ENCODE measurements around the gene SYT6. TPM values are rescaled to one million over a fixed set of nuclear protein-coding genes. Genes with fewer than 3 reads are reported as not detected.

SYT6 gene
- total RNA-seq, 1 donor from 2014 or later = not detected

GRCh38 chr1:114144016-114144415, 9.7 kb downstream of the SYT6 start:
- H3K36me3 ChIP-seq (ENCODE audit: control insufficient read depth, insufficient read depth, low read length) = no peaks in the 10 kb centered on the region
- H3K4me3 ChIP-seq (ENCODE audit: low read depth, low read length) = no peak overlapping the region
- no peak for DNase-seq (ENCODE audit: low read depth)
- TF ChIP-seq CTCF (IDR thresholded peaks at IDR 0.05; ENCODE audit: insufficient read depth, low read length, poor library complexity, severe bottlenecking) = no peak
- H3K27me3 ChIP-seq (ENCODE audit: control insufficient read depth, insufficient read depth, low read length) = peaks cover 6% of the 10 kb centered on the region

DNA sequence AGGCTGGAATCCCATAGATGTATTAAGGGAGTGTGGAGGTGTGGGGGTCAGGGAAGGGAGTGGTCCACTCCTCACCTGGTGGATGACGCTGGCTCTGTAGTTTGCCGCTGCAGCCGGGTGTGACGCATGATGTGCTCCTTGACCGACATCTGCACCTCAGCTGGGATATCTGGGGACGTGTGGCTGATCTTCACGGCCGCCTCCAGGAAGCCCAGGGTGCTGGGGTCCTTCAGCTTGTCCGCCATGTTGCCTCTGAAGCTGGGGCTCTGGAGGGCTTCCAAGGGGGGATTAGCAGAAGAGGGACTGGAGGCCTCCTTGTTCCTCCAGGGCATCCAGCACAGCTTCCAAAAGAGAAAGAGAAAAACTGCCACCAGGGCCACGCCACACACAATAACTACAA, 14.1 kb downstream of the SYT6 start:
- DNase-seq (ENCODE audit: low read depth) = no peak
- no peak for TF ChIP-seq CTCF (IDR thresholded peaks at IDR 0.05; ENCODE audit: insufficient read depth, low read length, poor library complexity, severe bottlenecking)
- H3K4me3 ChIP-seq (ENCODE audit: low read depth, low read length) = no peak overlapping the region
- peaks cover 3% of the 10 kb centered on the region for H3K27me3 ChIP-seq (ENCODE audit: control insufficient read depth, insufficient read depth, low read length)
- H3K36me3 ChIP-seq (ENCODE audit: control insufficient read depth, insufficient read depth, low read length) = no peaks in the 10 kb centered on the region

DNA sequence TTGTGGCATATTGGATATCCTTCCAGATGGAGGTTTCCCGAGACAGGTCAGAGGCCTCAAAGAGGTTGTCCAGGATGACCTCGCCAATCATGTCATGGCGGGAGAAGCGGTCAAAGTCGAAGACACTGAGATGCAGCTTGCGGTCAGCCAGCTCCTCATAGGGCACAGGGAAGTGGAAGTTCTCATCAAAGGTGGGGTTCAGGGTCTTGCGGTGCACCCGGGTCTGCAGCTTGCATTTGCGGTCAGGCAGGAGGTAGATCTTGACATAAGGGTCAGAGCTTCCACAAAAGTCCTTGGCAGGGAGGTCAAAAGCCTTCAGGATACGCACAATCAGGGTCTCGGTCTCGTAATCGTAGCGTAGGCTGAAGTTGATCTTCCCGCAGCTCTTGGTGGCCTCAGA, 16.2 kb downstream of the SYT6 start:
- Histone ChIP-seq H3K4me3 (ENCODE audit: low read depth, low read length) (no peak overlapping the region), H3K36me3 (ENCODE audit: control insufficient read depth, insufficient read depth, low read length) (no peaks in the 10 kb centered on the region)
- TF ChIP-seq CTCF (IDR thresholded peaks at IDR 0.05; ENCODE audit: insufficient read depth, low read length, poor library complexity, severe bottlenecking) = no peak

GRCh38 chr1:114135786-114136185, 17.9 kb downstream of the SYT6 start:
- Histone ChIP-seq H3K27me3 (ENCODE audit: control insufficient read depth, insufficient read depth, low read length) (peaks cover 3% of the 10 kb centered on the region), H3K4me3 (ENCODE audit: low read depth, low read length) (no peak overlapping the region)

More for the DNA sequence above, 16.2 kb downstream of the SYT6 start:
- peaks cover 3% of the 10 kb centered on the region for H3K27me3 ChIP-seq (ENCODE audit: control insufficient read depth, insufficient read depth, low read length)
- DNase-seq (ENCODE audit: low read depth) = no peak

GRCh38 chr1:114134518-114134917, 19.2 kb downstream of the SYT6 start:
- no peak for DNase-seq (ENCODE audit: low read depth)
- H3K36me3 ChIP-seq (ENCODE audit: control insufficient read depth, insufficient read depth, low read length) = no peaks in the 10 kb centered on the region
- H3K27me3 ChIP-seq (ENCODE audit: control insufficient read depth, insufficient read depth, low read length) = peaks cover 3% of the 10 kb centered on the region
- no peak for TF ChIP-seq CTCF (IDR thresholded peaks at IDR 0.05; ENCODE audit: insufficient read depth, low read length, poor library complexity, severe bottlenecking)
- no peak overlapping the region for H3K4me3 ChIP-seq (ENCODE audit: low read depth, low read length)

More at GRCh38 chr1:114135786-114136185, 17.9 kb downstream of the SYT6 start:
- TF ChIP-seq CTCF (IDR thresholded peaks at IDR 0.05; ENCODE audit: insufficient read depth, low read length, poor library complexity, severe bottlenecking) = no peak
- no peaks in the 10 kb centered on the region for H3K36me3 ChIP-seq (ENCODE audit: control insufficient read depth, insufficient read depth, low read length)
- DNase-seq (ENCODE audit: low read depth) = no peak

DNA sequence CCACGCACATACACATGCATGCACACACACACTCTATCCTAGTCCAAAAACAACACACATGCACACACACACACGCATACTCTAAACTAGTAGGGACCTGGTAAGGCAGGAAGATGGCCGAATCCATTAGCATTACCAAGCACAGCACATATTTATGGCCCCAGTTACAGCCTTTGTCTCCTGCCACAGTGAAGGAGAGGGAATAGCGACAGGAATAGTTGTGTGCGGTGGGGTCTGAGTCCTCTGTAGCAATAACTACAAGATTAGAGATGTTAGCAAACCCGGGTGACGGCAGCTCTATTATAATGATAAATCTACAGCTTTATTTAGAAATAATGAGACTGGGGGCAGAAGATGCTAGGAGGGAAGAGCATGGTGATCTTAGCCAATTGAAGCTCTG, 20.5 kb downstream of the SYT6 start:
- Histone ChIP-seq H3K4me3 (ENCODE audit: low read depth, low read length) (no peak overlapping the region), H3K27me3 (ENCODE audit: control insufficient read depth, insufficient read depth, low read length) (peaks cover 3% of the 10 kb centered on the region), H3K36me3 (ENCODE audit: control insufficient read depth, insufficient read depth, low read length) (no peaks in the 10 kb centered on the region)
- DNase-seq (ENCODE audit: low read depth) = no peak
- TF ChIP-seq CTCF (IDR thresholded peaks at IDR 0.05; ENCODE audit: insufficient read depth, low read length, poor library complexity, severe bottlenecking) = no peak
